ENCODE data around the gene ABCF3.

DNA sequence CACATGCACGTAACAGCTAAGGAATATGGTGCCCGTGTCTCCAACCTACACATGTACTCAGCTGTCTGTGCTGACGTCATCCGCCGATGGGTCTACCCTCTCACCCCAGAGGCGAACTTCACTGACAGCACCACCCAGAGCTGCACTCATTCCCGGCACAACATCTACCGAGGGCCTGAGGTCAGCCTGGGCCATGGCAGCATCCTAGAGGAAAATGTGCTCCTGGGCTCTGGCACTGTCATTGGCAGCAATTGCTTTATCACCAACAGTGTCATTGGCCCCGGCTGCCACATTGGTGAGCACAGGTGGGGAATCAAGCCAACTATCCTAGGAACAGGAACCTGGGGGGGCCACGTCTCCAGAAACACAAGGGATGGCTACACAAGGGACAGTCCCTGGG is 45.6 kb upstream of the ABCF3 start:
- TF ChIP-seq POLR2A (IDR thresholded peaks at IDR 0.05; ENCODE audit: low read length) (no peak), GATA1 (IDR thresholded peaks at IDR 0.05; ENCODE audit: low read depth, low read length) (no peak)
